ENCODE measurements around the gene PARP12. TPM values are rescaled to one million over a fixed set of nuclear protein-coding genes. Genes with fewer than 3 reads are reported as not detected.

Gene PARP12
- total and polyA plus RNA-seq, 9 of the 15 experiments (the other 6 are each of a cell fraction or from before 2014, with no cell fraction given): 4.6 to 40.4 (median 23.5) TPM

- TF ChIP-seq MGA (IDR thresholded peaks at IDR 0.05) (0 out of 2 replicates have a peak, but pooled peaks have one; percentile 4), ZNF707 (CRISPR knock-in tag; conservative IDR thresholded peaks at IDR 0.05) (no peak), FOXK1 (CRISPR knock-in tag; IDR thresholded peaks at IDR 0.05; ENCODE audit: borderline replicate concordance) (peak; percentile 94; the same call in 1 of the 2 replicates), ZC3H4 (CRISPR knock-in tag; IDR thresholded peaks at IDR 0.05; ENCODE audit: borderline replicate concordance) (no peak), POLR2AphosphoS2 (IDR thresholded peaks at IDR 0.05; ENCODE audit: low read length) (no peak), ZFP30 (CRISPR knock-in tag; IDR thresholded peaks at IDR 0.05; ENCODE audit: borderline replicate concordance) (no peak), PURB (CRISPR knock-in tag; IDR thresholded peaks at IDR 0.05; ENCODE audit: low read depth) (no peak), E2F3 (CRISPR knock-in tag; IDR thresholded peaks at IDR 0.05) (no peak; the same call in none of the 2 replicates), FOSL1 (tag; conservative IDR thresholded peaks at IDR 0.05) (peak; percentile 50)
- TF ChIP-seq, protein P1, sequence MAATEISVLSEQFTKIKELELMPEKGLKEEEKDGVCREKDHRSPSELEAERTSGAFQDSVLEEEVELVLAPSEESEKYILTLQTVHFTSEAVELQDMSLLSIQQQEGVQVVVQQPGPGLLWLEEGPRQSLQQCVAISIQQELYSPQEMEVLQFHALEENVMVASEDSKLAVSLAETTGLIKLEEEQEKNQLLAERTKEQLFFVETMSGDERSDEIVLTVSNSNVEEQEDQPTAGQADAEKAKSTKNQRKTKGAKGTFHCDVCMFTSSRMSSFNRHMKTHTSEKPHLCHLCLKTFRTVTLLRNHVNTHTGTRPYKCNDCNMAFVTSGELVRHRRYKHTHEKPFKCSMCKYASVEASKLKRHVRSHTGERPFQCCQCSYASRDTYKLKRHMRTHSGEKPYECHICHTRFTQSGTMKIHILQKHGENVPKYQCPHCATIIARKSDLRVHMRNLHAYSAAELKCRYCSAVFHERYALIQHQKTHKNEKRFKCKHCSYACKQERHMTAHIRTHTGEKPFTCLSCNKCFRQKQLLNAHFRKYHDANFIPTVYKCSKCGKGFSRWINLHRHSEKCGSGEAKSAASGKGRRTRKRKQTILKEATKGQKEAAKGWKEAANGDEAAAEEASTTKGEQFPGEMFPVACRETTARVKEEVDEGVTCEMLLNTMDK (IDR thresholded peaks at IDR 0.05; ENCODE audit: borderline replicate concordance, insufficient read depth, low read depth, low read length, poor library complexity, severe bottlenecking): peak; percentile 44
- TF ChIP-seq, protein P2, sequence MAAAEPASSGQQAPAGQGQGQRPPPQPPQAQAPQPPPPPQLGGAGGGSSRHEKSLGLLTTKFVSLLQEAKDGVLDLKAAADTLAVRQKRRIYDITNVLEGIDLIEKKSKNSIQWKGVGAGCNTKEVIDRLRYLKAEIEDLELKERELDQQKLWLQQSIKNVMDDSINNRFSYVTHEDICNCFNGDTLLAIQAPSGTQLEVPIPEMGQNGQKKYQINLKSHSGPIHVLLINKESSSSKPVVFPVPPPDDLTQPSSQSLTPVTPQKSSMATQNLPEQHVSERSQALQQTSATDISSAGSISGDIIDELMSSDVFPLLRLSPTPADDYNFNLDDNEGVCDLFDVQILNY (CRISPR knock-in tag; IDR thresholded peaks at IDR 0.05): no peak
These were observed at the start of gene PARP12 (continued) for GRCh38 chr7:140062528-140063299.

All from K562 (cell line).